RCC 7860 (cell line): ENCODE results near the gene OASL.

Source experiments
- DNase-seq: peaks from one replicate; pipeline ENCODE4 v3.0.0-alpha.2; 2015; ENCODE audit warnings: low spot score
- FAIRE-seq: peaks from 2 replicates; lab custom pipeline; 2012; peaks lifted over from hg19 to GRCh38; lab: Jason Lieb, UNC

OASL gene

DNA sequence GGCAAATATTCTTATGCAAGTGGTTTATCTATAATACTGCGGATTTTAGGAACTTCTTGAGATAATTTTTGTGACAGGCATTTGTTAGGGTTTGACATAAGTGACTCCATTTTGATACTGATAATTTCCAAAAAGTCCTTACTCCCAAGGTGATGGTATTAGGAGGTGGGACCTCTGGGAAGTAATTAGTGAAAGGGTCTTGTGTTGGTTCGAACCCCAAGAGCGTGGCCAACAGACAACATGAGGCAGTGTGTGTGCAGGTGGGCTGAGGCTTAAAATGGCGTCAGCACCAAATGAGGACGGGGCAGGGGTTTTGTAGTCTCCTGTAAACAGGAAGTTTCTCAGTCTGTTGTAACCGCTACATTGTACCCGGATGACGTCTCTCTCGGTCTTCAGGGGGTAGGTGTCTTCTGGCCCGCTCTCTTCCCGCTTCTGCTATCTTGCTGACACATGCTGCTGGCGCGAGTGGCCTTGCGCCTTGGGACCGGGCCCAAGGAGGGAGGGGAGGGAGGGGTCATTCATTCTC lies 21.0 kb downstream of the OASL start:
- DNase-seq (no peak), FAIRE-seq (no peak)

- DNase-seq (peak; percentile 71), FAIRE-seq (peak; percentile 22)
Measured at GRCh38 chr12:121015825-121016766, 22.9 kb downstream of the OASL start, which contains the start of gene C12orf43. TSS of gene C12orf43 (minus strand) at chr12:121016487. CDS start at chr12:121016474, 13 bp downstream.

DNA sequence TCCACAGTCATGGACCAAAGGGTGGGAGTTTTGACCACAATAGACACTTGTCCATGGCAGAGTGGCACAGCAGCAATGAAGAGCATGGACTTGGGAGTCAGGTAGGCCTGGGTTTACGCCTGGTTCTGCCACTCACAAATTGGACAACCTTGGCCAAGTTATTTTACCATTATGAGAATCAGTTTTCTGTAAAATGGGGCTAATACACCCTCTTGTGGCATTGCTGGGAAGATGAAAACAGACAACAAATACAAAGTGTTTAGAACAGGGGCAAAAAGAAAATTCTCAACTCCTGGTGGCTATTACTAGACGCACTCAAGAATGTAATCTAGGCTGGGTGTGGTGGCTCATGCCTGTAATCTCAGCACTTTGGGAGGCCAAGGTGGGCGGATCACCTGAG lies 25.3 kb downstream of the OASL start:
- FAIRE-seq (no peak), DNase-seq (no peak)

- FAIRE-seq (no peak), DNase-seq (no peak)
Measured at GRCh38 chr12:121011820-121012219, 27.2 kb downstream of the OASL start.

GRCh38 chr12:121010860-121011259 lies 28.2 kb downstream of the OASL start:
- FAIRE-seq (no peak), DNase-seq (no peak)

DNA sequence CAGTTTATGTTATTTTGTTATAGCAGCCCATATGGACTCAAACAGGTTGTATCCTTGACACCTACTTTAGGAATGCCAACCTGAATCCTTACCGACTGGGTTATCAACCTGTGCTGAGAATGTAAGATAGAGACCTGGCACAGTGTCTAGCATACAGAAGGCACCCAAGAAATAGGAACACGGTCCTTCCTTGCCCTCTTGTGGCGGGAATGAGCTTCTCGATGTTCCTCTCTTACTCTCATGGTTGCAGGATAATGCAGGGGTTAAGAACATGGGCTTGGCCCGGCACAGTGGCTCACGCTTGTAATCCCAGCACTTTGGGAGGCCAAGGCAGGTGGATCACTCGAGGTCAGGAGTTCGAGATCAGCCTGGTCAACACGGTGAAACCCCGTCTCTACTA lies 29.3 kb downstream of the OASL start:
- DNase-seq (no peak), FAIRE-seq (no peak)

- no peak for FAIRE-seq
- no peak for DNase-seq
Measured at GRCh38 chr12:121008347-121009098, 30.5 kb downstream of the OASL start.

DNA sequence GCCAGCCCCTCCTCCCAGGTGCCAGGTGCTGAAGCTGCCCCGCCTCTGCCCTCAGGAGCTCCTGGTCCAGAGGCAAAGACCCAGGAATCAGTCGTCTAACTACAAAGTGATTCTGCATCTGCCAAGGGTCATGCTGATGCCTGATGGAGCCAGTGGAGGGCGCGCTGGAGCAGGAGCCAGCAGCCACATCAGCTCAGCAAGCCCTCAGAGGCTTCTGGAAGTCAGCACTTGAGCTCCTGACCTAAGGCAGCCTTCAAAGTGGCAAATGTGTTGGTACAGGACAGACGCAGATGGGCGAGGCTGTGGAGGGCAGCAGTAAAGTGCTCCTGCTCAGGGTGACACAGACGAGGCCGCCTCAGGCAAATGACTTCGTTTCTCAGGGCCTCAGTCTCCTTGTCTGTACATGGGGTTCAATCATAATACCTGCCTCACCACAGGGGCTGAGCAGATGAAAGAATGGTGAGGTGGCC lies 33.7 kb downstream of the OASL start:
- DNase-seq = peak; percentile 44
- no peak for FAIRE-seq

- DNase-seq (no peak), FAIRE-seq (no peak)
Measured at GRCh38 chr12:121004253-121004815, 34.7 kb downstream of the OASL start.

GRCh38 chr12:121003650-121004049 lies 35.4 kb downstream of the OASL start:
- DNase-seq (no peak), FAIRE-seq (no peak)

DNA sequence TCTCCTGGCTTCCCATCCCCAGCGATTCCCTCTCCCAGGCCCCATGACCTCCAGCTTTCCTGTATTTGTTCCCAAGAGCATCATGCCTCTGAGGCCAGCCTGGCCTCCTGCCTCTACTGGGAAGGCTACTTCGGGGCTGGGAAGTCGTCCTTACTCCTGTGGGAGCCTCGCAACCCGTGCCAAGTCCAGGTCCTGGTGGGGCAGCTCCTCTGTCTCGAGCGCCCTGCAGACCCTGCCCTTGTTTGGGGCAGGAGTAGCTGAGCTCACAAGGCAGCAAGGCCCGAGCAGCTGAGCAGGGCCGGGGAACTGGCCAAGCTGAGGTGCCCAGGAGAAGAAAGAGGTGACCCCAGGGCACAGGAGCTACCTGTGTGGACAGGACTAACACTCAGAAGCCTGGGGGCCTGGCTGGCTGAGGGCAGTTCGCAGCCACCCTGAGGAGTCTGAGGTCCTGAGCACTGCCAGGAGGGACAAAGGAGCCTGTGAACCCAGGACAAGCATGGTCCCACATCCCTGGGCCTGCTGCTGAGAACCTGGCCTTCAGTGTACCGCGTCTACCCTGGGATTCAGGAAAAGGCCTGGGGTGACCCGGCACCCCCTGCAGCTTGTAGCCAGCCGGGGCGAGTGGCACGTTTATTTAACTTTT lies 37.1 kb downstream of the OASL start:
- no peak for FAIRE-seq
- DNase-seq = no peak

GRCh38 chr12:121001060-121001459 lies 38.0 kb downstream of the OASL start:
- FAIRE-seq = no peak

DNA sequence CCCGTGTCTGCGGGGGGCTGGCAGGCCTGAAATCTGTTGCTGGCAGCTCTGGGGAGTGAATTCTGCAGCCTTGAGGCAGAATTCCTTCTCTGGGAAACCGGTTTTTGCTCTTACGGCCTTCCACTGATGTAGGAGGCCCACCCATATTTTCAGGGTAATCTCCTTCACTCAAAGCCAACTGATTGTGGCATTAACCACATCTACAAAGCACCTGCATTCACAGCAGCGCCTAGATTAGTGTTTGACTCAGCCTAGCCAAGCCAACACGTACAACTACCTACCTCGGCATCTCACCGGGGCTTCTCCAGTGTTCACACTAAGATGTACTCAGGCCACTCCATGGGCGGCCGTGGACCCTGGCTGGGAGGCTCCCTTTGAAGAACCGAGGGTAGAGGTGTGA lies 38.5 kb downstream of the OASL start:
- DNase-seq (no peak), FAIRE-seq (no peak)

More at GRCh38 chr12:121001060-121001459, 38.0 kb downstream of the OASL start:
- no peak for DNase-seq

DNA sequence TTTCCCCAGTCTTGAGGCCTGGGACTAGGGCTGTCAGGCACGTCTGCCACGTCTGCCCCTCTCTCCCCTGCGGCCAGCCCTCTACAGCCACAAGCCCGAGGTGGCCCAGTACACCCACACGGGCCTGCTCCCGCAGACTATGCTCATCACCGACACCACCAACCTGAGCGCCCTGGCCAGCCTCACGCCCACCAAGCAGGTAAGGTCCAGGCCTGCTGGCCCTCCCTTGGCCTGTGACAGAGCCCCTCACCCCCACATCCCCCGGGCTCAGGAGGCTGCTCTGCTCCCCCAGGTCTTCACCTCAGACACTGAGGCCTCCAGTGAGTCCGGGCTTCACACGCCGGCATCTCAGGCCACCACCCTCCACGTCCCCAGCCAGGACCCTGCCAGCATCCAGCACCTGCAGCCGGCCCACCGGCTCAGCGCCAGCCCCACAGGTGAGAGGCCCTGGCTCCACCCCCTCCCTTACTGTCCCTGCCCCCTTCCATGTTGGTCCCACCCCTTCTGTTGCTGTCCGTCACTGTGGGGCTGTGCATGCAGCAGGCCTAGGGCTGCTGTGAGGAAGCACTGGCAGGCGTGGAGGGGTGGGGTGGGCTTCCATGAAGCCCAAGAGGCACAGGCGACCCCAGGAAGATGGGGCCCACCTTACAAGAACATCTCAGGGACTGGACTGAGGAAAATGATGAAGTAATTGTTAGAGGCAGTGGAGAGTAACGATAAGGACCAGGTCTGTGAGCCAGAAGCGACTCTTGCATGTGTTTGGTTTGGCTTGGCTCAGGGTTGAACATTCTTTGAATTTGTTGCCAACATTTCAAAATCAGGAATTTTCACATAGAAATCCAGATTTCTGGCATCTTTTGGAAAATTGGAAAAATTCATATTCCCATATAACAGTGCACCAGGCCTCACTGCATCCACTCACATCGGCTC lies 39.6 kb downstream of the OASL start:
- DNase-seq = no peak
- no peak for FAIRE-seq

GRCh38 chr12:120998435-120998834 lies 40.6 kb downstream of the OASL start:
- DNase-seq = no peak
- FAIRE-seq = no peak

DNA sequence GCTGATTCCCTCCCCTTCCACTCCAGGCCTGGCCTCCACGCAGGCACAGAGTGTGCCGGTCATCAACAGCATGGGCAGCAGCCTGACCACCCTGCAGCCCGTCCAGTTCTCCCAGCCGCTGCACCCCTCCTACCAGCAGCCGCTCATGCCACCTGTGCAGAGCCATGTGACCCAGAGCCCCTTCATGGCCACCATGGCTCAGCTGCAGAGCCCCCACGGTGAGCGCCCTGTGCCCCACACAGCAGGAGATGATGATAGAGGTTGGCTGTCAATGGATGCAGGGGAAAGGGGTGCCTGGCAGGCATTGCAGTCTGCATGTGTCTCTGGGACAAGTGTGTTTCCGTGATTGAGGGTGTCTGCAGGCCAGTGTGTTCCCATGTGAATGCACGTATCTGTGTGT lies 41.6 kb downstream of the OASL start:
- FAIRE-seq (no peak), DNase-seq (no peak)

DNA sequence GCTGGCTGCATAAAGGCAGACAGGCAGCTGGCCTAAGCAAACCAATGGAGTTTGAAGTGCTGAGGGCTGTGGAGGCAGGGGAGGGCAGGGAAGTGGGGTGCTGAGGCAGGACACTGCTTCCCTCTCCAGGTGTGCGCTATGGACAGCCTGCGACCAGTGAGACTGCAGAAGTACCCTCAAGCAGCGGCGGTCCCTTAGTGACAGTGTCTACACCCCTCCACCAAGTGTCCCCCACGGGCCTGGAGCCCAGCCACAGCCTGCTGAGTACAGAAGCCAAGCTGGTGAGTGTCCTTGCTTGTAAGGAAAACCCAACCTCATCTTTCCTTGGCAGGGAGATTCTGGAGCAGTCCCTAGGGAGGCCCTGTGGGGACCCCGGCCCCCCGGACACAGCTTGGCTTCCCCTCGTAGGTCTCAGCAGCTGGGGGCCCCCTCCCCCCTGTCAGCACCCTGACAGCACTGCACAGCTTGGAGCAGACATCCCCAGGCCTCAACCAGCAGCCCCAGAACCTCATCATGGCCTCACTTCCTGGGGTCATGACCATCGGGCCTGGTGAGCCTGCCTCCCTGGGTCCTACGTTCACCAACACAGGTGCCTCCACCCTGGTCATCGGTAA lies 42.8 kb downstream of the OASL start:
- FAIRE-seq (no peak), DNase-seq (no peak)

DNA sequence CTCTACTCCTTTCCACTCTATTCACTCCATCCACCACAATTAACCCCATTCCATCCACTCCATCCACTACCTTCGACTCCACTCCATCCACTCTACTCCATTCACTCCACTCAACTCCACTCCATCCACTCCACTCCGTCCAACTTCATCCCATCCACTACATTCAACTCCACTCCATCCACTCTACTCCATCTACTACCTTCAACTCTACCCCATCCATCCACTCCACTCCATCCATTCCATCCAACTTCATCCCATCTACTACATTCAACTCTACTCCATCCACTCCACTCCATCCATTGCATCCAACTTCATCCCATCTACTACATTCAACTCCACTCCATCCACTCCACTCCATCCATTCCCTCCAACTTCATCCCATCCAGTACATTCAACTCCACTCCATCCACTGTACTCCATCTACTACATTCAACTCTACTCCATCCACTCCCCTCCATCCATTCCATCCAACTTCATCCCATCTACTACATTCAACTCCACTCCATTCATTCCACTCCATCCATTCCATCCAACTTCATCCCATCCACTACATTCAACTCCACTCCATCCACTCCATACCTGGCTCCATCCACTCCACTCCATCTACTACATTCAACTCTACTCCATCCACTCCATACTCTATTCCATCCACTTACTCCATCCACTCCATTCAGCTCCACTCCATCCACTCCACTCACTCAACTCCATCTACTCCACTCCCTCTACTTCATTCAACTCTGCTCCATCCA lies 44.3 kb downstream of the OASL start:
- no peak for FAIRE-seq
- no peak for DNase-seq
